NCI-H2196 (cell line): ENCODE measurements around the gene PIP4K2B.
"Not testable (repeated sequence)": the region's sequence is repeated elsewhere in the genome, so short reads cannot be mapped to it uniquely, and the experiment has no call there.

Source experiments
- DNase-seq: peaks from one replicate; lab custom pipeline; 2025; ENCODE audit not compliant: unreplicated experiment; lab: John Stamatoyannopoulos, UW

PIP4K2B gene

GRCh38 chr17:38799501-38800236, at the start of gene PIP4K2B:
Gene PIP4K2B (minus strand): TSS chr17:38799556. CDS start chr17:38799424, 132 bp downstream.
- peak; percentile 82 for DNase-seq

- no peak for DNase-seq
Observed at GRCh38 chr17:38848557-38848891, 49.2 kb upstream of the PIP4K2B start.

- peak; percentile 7 for DNase-seq
Observed at GRCh38 chr17:38844261-38844757, 45.0 kb upstream of the PIP4K2B start.

GRCh38 chr17:38825762-38826247, 26.4 kb upstream of the PIP4K2B start:
- no peak for DNase-seq

GRCh38 chr17:38824899-38825761, 25.8 kb upstream of the PIP4K2B start, which contains the start of gene CWC25:
Gene CWC25 (minus strand): TSS chr17:38825321. CDS start chr17:38825183, 138 bp downstream.
- peak; percentile 74 for DNase-seq

- no peak for DNase-seq
Observed at GRCh38 chr17:38815576-38816193, 16.3 kb upstream of the PIP4K2B start.

GRCh38 chr17:38809828-38810227, 10.5 kb upstream of the PIP4K2B start:
- DNase-seq: no peak

- DNase-seq: no peak
Observed at GRCh38 chr17:38800237-38800760, 943 bp upstream of the PIP4K2B start.

- no peak for DNase-seq
Observed at GRCh38 chr17:38798614-38799500, 499 bp downstream of the PIP4K2B start.

GRCh38 chr17:38797828-38798227, 1.5 kb downstream of the PIP4K2B start:
- no peak for DNase-seq

- DNase-seq: no peak
Observed at GRCh38 chr17:38797158-38797490, 2.2 kb downstream of the PIP4K2B start.

GRCh38 chr17:38796451-38797157, 2.8 kb downstream of the PIP4K2B start:
- DNase-seq: no peak

- DNase-seq: no peak
Observed at GRCh38 chr17:38794221-38794620, 5.1 kb downstream of the PIP4K2B start.

GRCh38 chr17:38791162-38791561, 8.2 kb downstream of the PIP4K2B start:
- DNase-seq: no peak

- DNase-seq: not testable (repeated sequence)
Observed at GRCh38 chr17:38790148-38790707, 9.1 kb downstream of the PIP4K2B start.

- DNase-seq: no peak
Observed at GRCh38 chr17:38789185-38789584, 10.2 kb downstream of the PIP4K2B start.

GRCh38 chr17:38787999-38788398, 11.4 kb downstream of the PIP4K2B start:
- DNase-seq: not testable (repeated sequence)

- DNase-seq: no peak
Observed at GRCh38 chr17:38786372-38786771, 13.0 kb downstream of the PIP4K2B start.

GRCh38 chr17:38783227-38783626, 16.1 kb downstream of the PIP4K2B start:
- DNase-seq: no peak
